ENCODE measurements around the gene ZNF324B. TPM values are rescaled to one million over a fixed set of nuclear protein-coding genes. Genes with fewer than 3 reads are reported as not detected.
"Not testable (repeated sequence)": the region's sequence is repeated elsewhere in the genome, so short reads cannot be mapped to it uniquely, and the experiment has no call there.

ZNF324B gene
- total RNA-seq, 1 experiment from 2014 or later: 6.3 TPM

DNA sequence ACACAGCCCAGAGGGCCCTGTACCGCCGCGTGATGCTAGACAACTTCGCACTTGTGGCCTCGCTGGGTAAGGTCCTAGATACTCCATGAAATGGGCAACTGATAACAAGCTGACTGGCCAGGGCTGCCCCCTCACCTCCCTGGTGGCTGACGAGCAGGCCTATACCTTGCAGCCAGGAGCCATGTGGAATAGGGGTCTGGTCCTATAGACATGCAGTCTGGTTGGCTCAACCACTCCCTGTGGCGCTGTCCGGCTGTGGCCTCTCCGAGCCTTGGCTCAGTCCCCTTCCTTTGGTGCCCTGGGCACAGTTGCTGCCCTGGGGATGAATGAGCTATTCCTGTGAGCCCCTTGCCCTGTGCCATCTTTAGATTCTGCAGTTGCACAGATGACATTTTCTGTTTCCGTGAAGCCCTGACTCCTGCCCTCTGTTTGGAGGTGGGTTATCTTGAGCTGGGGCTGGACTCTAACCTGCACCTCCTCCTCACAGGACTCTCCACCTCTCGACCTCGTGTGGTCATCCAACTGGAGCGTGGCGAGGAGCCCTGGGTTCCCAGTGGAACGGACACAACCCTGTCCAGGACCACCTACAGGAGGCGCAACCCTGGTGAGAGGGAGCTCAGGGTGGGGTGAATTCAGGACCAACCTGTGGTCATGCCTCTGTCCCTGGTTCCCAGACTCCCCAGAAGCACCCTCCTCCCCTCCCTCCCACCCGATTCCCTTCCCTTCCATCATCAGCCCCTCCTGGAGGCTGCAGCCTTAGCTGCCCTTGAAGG lies 18.0 kb downstream of the ZNF324B start:
- Histone ChIP-seq H4K20me1 (ENCODE audit: control insufficient read depth, insufficient read depth, insufficient read length) (no peaks in the 10 kb centered on the region), H4K5ac (ENCODE audit: insufficient read length, low read depth, low read length) (no peak overlapping the region), H3K9me3 (ENCODE audit: control insufficient read depth, low read depth, low read length) (no peaks in the 10 kb centered on the region), H3K4ac (ENCODE audit: low read depth, low read length) (no peak overlapping the region), H3K14ac (ENCODE audit: insufficient read depth, low read length) (no peak overlapping the region), H2BK20ac (ENCODE audit: low read depth, low read length, poor library complexity, severe bottlenecking) (no peak overlapping the region), H3K4me2 (ENCODE audit: insufficient read depth, insufficient read length, low read length) (no peak overlapping the region), H2BK15ac (ENCODE audit: low read depth, low read length) (no peak overlapping the region), H2BK120ac (ENCODE audit: low read depth, low read length, poor library complexity, severe bottlenecking) (no peak overlapping the region), H3T11ph (ENCODE audit: low read length) (no peak overlapping the region), H2AK5ac (ENCODE audit: insufficient read length, low read length) (no peak overlapping the region), H3K56ac (ENCODE audit: insufficient read length, low read depth, low read length) (no peak overlapping the region), H3K23me2 (ENCODE audit: insufficient read length, low read depth, low read length, poor library complexity, severe bottlenecking) (no peaks in the 10 kb centered on the region), H3K27me3 (ENCODE audit: insufficient read depth, low read length) (no peaks in the 10 kb centered on the region), H3K23ac (ENCODE audit: insufficient read length, low read depth, low read length) (no peak overlapping the region), H3K9ac (ENCODE audit: extremely low read depth, insufficient read length, low read length) (no peak overlapping the region), H4K8ac (replicated peaks; ENCODE audit: insufficient read length, low read depth, low read length) (no peak overlapping the region), H3K27ac (ENCODE audit: insufficient read length, low read depth, low read length) (no peak overlapping the region), H4K91ac (ENCODE audit: insufficient read length, low read depth, low read length) (no peak overlapping the region), H3K4me1 (ENCODE audit: insufficient read depth, low read length) (no peaks in the 10 kb centered on the region), H2BK5ac (ENCODE audit: insufficient read length, low read length) (no peak overlapping the region), H3K79me1 (ENCODE audit: insufficient read depth, low read depth, low read length, poor library complexity, severe bottlenecking) (no peaks in the 10 kb centered on the region), H2AFZ (ENCODE audit: low read length) (no peak overlapping the region), H2BK12ac (ENCODE audit: insufficient read length, low read depth, low read length) (no peak overlapping the region), H3K79me2 (ENCODE audit: insufficient read depth, low read length) (no peaks in the 10 kb centered on the region), H3K18ac (ENCODE audit: insufficient read length, low read depth, low read length) (no peak overlapping the region)
- no peak for DNase-seq
- TF ChIP-seq CTCF (conservative IDR thresholded peaks at IDR 0.05): no peak
- Mint-ChIP-seq H3K9me3 (no peaks in the 10 kb centered on the region; a peak in 1 of 5 replicates), H3K4me3 (no peak overlapping the region; a peak in 1 of 5 replicates), H3K4me1 (peaks cover 10 to 14% of the 10 kb centered on the region in 2 experiments), H3K36me3 (ENCODE audit: insufficient read depth in 1 of 3, low read depth in 3 of 3) (peaks cover 2 to 20% (median 4%) of the 10 kb centered on the region in 3 experiments; a peak in 6 of 7 replicates), H3K27me3 (ENCODE audit: low read depth) (peaks cover 9% of the 10 kb centered on the region), H3K27ac (no peak overlapping the region)
- no CpG with 5 or more reads among the region's 17 CpGs for WGBS (ENCODE audit: extremely low coverage, insufficient read length, low lambda C conversion rate)

DNA sequence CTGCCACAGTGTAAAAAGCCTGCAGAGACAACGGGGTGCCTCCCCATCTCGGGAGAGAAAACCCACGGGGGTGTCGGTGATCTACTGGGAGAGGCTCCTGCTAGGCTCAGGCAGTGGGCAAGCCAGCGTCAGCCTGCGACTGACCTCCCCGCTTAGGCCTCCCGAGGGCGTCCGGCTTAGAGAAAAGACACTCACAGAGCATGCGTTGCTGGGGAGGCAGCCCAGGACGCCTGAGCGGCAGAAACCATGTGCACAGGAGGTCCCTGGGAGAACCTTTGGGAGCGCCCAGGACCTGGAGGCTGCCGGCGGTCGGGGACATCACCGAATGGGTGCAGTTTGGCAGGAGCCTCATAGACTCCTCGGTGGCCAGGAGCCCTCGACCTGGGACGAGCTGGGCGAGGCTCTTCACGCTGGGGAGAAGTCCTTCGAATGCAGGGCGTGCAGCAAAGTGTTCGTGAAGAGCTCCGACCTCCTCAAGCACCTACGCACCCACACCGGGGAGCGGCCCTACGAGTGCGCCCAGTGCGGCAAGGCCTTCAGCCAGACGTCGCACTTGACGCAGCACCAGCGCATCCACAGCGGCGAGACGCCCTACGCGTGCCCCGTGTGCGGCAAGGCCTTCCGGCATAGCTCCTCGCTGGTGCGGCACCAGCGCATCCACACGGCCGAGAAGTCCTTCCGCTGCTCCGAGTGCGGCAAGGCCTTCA lies 19.6 kb downstream of the ZNF324B start:
- DNase-seq; H2BK5ac ChIP-seq (ENCODE audit: insufficient read length, low read length); H3K23ac ChIP-seq (ENCODE audit: insufficient read length, low read depth, low read length); H3K18ac ChIP-seq (ENCODE audit: insufficient read length, low read depth, low read length); H3K4me1 ChIP-seq (ENCODE audit: insufficient read depth, low read length); H3K23me2 ChIP-seq (ENCODE audit: insufficient read length, low read depth, low read length, poor library complexity, severe bottlenecking); H3T11ph ChIP-seq (ENCODE audit: low read length); H3K4ac ChIP-seq (ENCODE audit: low read depth, low read length); H3K9me3 ChIP-seq (ENCODE audit: control insufficient read depth, low read depth, low read length); H4K91ac ChIP-seq (ENCODE audit: insufficient read length, low read depth, low read length); H3K79me1 ChIP-seq (ENCODE audit: insufficient read depth, low read depth, low read length, poor library complexity, severe bottlenecking); H2BK120ac ChIP-seq (ENCODE audit: low read depth, low read length, poor library complexity, severe bottlenecking); H3K79me2 ChIP-seq (ENCODE audit: insufficient read depth, low read length); H2BK12ac ChIP-seq (ENCODE audit: insufficient read length, low read depth, low read length); H3K4me2 ChIP-seq (ENCODE audit: insufficient read depth, insufficient read length, low read length); H3K27me3 Mint-ChIP-seq (ENCODE audit: low read depth); H4K5ac ChIP-seq (ENCODE audit: insufficient read length, low read depth, low read length); H2AFZ ChIP-seq (ENCODE audit: low read length); H3K27ac Mint-ChIP-seq; H3K27ac ChIP-seq (ENCODE audit: insufficient read length, low read depth, low read length); H3K56ac ChIP-seq (ENCODE audit: insufficient read length, low read depth, low read length); H2BK15ac ChIP-seq (ENCODE audit: low read depth, low read length); H3K14ac ChIP-seq (ENCODE audit: insufficient read depth, low read length); H3K9ac ChIP-seq (ENCODE audit: extremely low read depth, insufficient read length, low read length); H2AK5ac ChIP-seq (ENCODE audit: insufficient read length, low read length); H4K8ac ChIP-seq (replicated peaks; ENCODE audit: insufficient read length, low read depth, low read length); H3K4me3 Mint-ChIP-seq; H3K9me3 Mint-ChIP-seq; H2BK20ac ChIP-seq (ENCODE audit: low read depth, low read length, poor library complexity, severe bottlenecking); H4K20me1 ChIP-seq (ENCODE audit: control insufficient read depth, insufficient read depth, insufficient read length); H3K27me3 ChIP-seq (ENCODE audit: insufficient read depth, low read length): not testable (repeated sequence)
- no CpG with 5 or more reads among the region's 53 CpGs for WGBS (ENCODE audit: extremely low coverage, insufficient read length, low lambda C conversion rate)
- peaks cover 17 to 18% of the 10 kb centered on the region in 2 experiments for H3K4me1 Mint-ChIP-seq
- H3K36me3 Mint-ChIP-seq (ENCODE audit: insufficient read depth in 1 of 3, low read depth in 3 of 3): peaks cover 2 to 20% (median 4%) of the 10 kb centered on the region in 3 experiments; a peak in 6 of 7 replicates
